ENCODE results near the gene IL19. TPM values are rescaled to one million over a fixed set of nuclear protein-coding genes. Genes with fewer than 3 reads are reported as not detected.

IL19 gene
- total RNA-seq, 1 experiment from 2014 or later = not detected

- no peak overlapping the region for H3K27ac Mint-ChIP-seq
- H2BK15ac ChIP-seq (ENCODE audit: low read depth, low read length) = no peak overlapping the region
These were observed 30.3 kb downstream of the IL19 start for GRCh38 chr1:206800891-206801290.

More at GRCh38 chr1:206800891-206801290, 30.3 kb downstream of the IL19 start:
- H3K9me3 Mint-ChIP-seq = no peaks in the 10 kb centered on the region
- no peak overlapping the region for H3K14ac ChIP-seq (ENCODE audit: insufficient read depth, low read length)
- no peak overlapping the region for H2BK12ac ChIP-seq (ENCODE audit: insufficient read length, low read depth, low read length)
- no peak overlapping the region for H3K18ac ChIP-seq (ENCODE audit: insufficient read length, low read depth, low read length)
- H3K9me3 ChIP-seq (ENCODE audit: control insufficient read depth, low read depth, low read length) = no peaks in the 10 kb centered on the region
- H3K23ac ChIP-seq (ENCODE audit: insufficient read length, low read depth, low read length) = no peak overlapping the region
- H3K23me2 ChIP-seq (ENCODE audit: insufficient read length, low read depth, low read length, poor library complexity, severe bottlenecking) = no peaks in the 10 kb centered on the region
- H4K20me1 ChIP-seq (ENCODE audit: control insufficient read depth, insufficient read depth, insufficient read length) = no peaks in the 10 kb centered on the region
- H3K56ac ChIP-seq (ENCODE audit: insufficient read length, low read depth, low read length) = no peak overlapping the region
- no peaks in the 10 kb centered on the region for H3K79me1 ChIP-seq (ENCODE audit: insufficient read depth, low read depth, low read length, poor library complexity, severe bottlenecking)
- H3K27me3 Mint-ChIP-seq (ENCODE audit: low read depth) = peaks cover 18% of the 10 kb centered on the region
- H3K9ac ChIP-seq (ENCODE audit: extremely low read depth, insufficient read length, low read length) = no peak overlapping the region
- DNase-seq = no peak
- no peak overlapping the region for H4K5ac ChIP-seq (ENCODE audit: insufficient read length, low read depth, low read length)
- H3K27me3 ChIP-seq (ENCODE audit: insufficient read depth, low read length) = no peaks in the 10 kb centered on the region
- H3K36me3 Mint-ChIP-seq (ENCODE audit: insufficient read depth in 1 of 3, low read depth in 3 of 3) = no peaks in the 10 kb centered on the region
- WGBS (ENCODE audit: extremely low coverage, insufficient read length, low lambda C conversion rate) = no CpG with 5 or more reads among the region's 3 CpGs
- no peak overlapping the region for H2BK120ac ChIP-seq (ENCODE audit: low read depth, low read length, poor library complexity, severe bottlenecking)
- H2AK5ac ChIP-seq (ENCODE audit: insufficient read length, low read length) = no peak overlapping the region
- H3K4me1 Mint-ChIP-seq = 0 out of 4 replicates have a peak, but pooled peaks cover 0 to 2% of the 10 kb centered on the region in 2 experiments
- H2AFZ ChIP-seq (ENCODE audit: low read length) = no peak overlapping the region
- no peak overlapping the region for H4K91ac ChIP-seq (ENCODE audit: insufficient read length, low read depth, low read length)
- no peak overlapping the region for H3K27ac ChIP-seq (ENCODE audit: insufficient read length, low read depth, low read length)
- H3K4me1 ChIP-seq (ENCODE audit: insufficient read depth, low read length) = no peaks in the 10 kb centered on the region
- no peak for TF ChIP-seq CTCF (conservative IDR thresholded peaks at IDR 0.05)
- no peaks in the 10 kb centered on the region for H3K79me2 ChIP-seq (ENCODE audit: insufficient read depth, low read length)
- no peak overlapping the region for H3T11ph ChIP-seq (ENCODE audit: low read length)
- H2BK20ac ChIP-seq (ENCODE audit: low read depth, low read length, poor library complexity, severe bottlenecking) = no peak overlapping the region
- H3K4me2 ChIP-seq (ENCODE audit: insufficient read depth, insufficient read length, low read length) = no peak overlapping the region
- H4K8ac ChIP-seq (replicated peaks; ENCODE audit: insufficient read length, low read depth, low read length) = no peak overlapping the region
- no peak overlapping the region for H2BK5ac ChIP-seq (ENCODE audit: insufficient read length, low read length)
- no peak overlapping the region for H3K4ac ChIP-seq (ENCODE audit: low read depth, low read length)
- no peak overlapping the region for H3K4me3 Mint-ChIP-seq

All from H9 (cell line).